ENCODE data around the gene PPID. TPM values are rescaled to one million over a fixed set of nuclear protein-coding genes. Genes with fewer than 3 reads are reported as not detected.
"Not testable (repeated sequence)": the region's sequence is repeated elsewhere in the genome, so short reads cannot be mapped to it uniquely, and the experiment has no call there.

PPID gene
- 12.0 TPM for total RNA-seq

- ATAC-seq: peak; percentile 97
Observed at GRCh38 chr4:158722917-158723793, at the start of gene PPID. PPID (minus strand) TSS chr4:158723396; CDS start chr4:158723288, 108 bp downstream.

- ATAC-seq: no peak
Observed at GRCh38 chr4:158771776-158772175, 48.6 kb upstream of the PPID start.

- no peak for ATAC-seq
Observed at GRCh38 chr4:158770671-158771070, 47.5 kb upstream of the PPID start.

GRCh38 chr4:158769175-158769921, 46.2 kb upstream of the PPID start:
- ATAC-seq: peak; percentile 41

- ATAC-seq: peak; percentile 91
Observed at GRCh38 chr4:158768555-158769174, 45.5 kb upstream of the PPID start, which contains the start of gene FNIP2. FNIP2 (plus strand) TSS chr4:158769026; CDS start chr4:158769213, 187 bp downstream.

- ATAC-seq: peak; percentile 36
Observed at GRCh38 chr4:158767451-158767850, 44.3 kb upstream of the PPID start.

GRCh38 chr4:158766434-158767044, 43.3 kb upstream of the PPID start:
- ATAC-seq: no peak

- no peak for ATAC-seq
Observed at GRCh38 chr4:158763462-158763861, 40.3 kb upstream of the PPID start.

GRCh38 chr4:158762553-158762952, 39.4 kb upstream of the PPID start:
- no peak for ATAC-seq

GRCh38 chr4:158760866-158761265, 37.7 kb upstream of the PPID start:
- no peak for ATAC-seq

- not testable (repeated sequence) for ATAC-seq
Observed at GRCh38 chr4:158759539-158759938, 36.3 kb upstream of the PPID start.

- no peak for ATAC-seq
Observed at GRCh38 chr4:158758703-158759102, 35.5 kb upstream of the PPID start.

GRCh38 chr4:158758142-158758541, 34.9 kb upstream of the PPID start:
- ATAC-seq: no peak

- ATAC-seq: no peak
Observed at GRCh38 chr4:158756588-158756987, 33.4 kb upstream of the PPID start.

GRCh38 chr4:158755819-158756218, 32.6 kb upstream of the PPID start:
- not testable (repeated sequence) for ATAC-seq

- ATAC-seq: no peak
Observed at GRCh38 chr4:158754385-158755180, 31.4 kb upstream of the PPID start.

- ATAC-seq: no peak
Observed at GRCh38 chr4:158750379-158750778, 27.2 kb upstream of the PPID start.

- ATAC-seq: not testable (repeated sequence)
Observed at GRCh38 chr4:158746537-158746936, 23.3 kb upstream of the PPID start.

GRCh38 chr4:158741326-158742021, 18.3 kb upstream of the PPID start:
- peak; percentile 80 for ATAC-seq

GRCh38 chr4:158739600-158739999, 16.4 kb upstream of the PPID start:
- ATAC-seq: no peak

- no peak for ATAC-seq
Observed at GRCh38 chr4:158738866-158739265, 15.7 kb upstream of the PPID start.

Data from esophagus mucosa (tissue), 1 donor.